ENCODE results near the gene TRPM3.

TRPM3 gene

DNA sequence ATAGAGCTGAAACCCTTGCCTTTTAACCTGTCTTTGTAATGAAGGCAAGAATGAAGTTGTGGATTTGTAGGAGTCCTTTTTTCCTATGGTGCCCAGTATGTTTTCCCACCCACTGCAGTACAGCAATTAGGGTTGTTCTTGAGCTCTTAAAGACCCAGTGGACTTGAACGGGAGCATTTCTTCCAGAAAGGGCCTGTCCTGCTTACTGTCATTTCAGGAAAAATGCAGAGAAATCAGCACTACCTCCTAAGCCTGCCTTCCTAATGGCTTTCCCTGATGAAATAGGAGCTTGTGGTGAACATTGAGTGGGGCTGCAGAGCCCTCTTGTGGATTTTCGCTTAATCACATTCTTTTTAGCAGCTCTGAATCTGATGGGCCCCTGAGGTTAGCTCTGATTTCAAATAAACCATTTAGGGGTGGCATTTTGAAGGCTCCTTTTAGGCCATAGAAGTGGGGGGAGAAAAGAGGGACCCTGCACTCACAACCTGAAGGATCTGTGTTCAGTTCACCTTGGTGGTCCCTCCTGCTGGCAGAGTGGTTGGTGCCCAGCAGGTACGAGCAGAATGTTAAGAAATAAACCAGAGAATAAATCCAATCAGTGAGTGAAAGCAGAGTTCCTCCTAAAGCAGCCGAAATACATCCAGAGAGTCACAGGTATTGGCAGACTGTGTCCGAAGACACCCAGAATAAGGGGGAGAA is 519.0 kb downstream of the TRPM3 start:
- DNase-seq = peak in 4 of 5 experiments; percentile 5 to 61 (median 14)

- DNase-seq = no peak
Measured at GRCh38 chr9:70601000-70601951, 520.1 kb downstream of the TRPM3 start.

GRCh38 chr9:70600506-70600905 is 520.9 kb downstream of the TRPM3 start:
- DNase-seq = peak in 1 of 5 experiments; percentile 22

DNA sequence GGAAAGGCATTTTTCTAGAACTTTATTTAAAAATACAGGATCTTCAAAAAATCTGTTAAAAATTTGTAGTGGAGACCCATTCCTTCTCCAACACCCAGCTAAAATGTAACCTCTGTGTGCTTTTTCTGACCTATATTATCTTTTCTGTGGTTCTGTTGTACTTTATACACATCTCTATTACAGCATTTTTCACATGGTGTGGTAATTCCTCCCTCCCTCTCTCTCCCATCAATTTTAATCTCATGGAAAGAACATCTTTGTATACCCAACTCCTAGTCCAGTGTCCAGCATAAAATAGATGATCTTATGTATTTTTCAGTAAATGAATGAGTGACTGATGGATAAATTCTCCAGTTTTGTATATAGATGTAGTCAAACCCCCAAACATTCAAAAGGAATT is 523.5 kb downstream of the TRPM3 start:
- DNase-seq = no peak

- no peak for DNase-seq
Measured at GRCh38 chr9:70595211-70595610, 526.2 kb downstream of the TRPM3 start.

- DNase-seq = no peak
Measured at GRCh38 chr9:70594386-70594944, 527.0 kb downstream of the TRPM3 start.

- DNase-seq = no peak
Measured at GRCh38 chr9:70593241-70593640, 528.2 kb downstream of the TRPM3 start.

DNA sequence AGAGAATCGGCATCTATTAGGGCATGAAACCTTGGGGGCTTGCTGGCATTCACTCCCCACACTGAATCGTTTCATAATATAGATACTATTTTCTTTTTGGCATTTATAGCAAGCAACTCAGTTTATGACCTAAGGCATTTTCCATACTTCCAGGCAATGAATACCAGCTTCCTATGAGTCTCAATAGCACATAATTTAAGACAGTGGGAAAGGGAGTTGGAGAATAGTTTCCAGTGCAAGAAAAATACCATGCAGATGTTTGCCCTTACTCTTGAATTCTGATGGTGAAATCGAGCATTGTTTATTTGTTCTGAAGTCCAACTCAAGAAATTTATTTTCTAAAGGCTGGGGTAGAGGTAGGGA is 531.1 kb downstream of the TRPM3 start:
- DNase-seq = no peak

- no peak for DNase-seq
Measured at GRCh38 chr9:70589571-70590314, 531.7 kb downstream of the TRPM3 start.

DNA sequence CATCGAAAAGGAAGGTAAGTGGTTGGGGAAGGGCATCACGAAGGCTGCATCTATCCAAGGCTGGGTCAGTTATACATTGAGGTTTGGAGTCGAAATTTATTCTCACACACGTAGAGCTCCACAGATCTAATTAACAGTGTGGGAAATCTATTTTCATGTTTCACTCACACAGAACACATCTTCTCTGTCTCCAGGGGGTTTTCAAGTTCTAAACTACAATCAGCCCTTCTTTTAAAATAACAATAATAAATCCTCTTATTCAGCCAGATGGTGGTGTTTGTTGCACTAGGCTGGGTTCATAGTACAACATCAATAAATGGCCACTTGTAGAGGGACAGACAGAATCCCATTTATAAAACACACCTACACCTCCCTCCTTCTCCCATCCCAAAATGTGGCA is 532.4 kb downstream of the TRPM3 start:
- no peak for DNase-seq

DNA sequence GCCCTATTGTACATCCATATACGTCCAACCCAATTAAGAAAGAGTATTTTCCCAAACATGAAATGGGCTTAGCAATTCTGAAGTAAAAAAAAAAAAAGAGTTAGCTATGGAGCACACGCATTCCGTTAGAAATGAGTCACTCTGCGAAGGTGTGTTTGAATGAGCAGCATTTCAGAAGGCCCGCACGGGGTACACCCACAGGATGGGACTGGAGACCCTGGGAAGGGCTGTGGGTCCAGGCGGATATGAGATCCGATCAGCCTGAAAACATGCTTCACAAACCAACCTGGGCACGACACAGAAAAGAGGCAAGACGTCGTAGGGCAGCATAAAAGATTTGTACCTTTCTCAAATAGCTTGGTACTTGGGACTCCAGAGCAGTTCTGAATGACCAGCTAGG is 533.0 kb downstream of the TRPM3 start:
- DNase-seq = no peak

DNA sequence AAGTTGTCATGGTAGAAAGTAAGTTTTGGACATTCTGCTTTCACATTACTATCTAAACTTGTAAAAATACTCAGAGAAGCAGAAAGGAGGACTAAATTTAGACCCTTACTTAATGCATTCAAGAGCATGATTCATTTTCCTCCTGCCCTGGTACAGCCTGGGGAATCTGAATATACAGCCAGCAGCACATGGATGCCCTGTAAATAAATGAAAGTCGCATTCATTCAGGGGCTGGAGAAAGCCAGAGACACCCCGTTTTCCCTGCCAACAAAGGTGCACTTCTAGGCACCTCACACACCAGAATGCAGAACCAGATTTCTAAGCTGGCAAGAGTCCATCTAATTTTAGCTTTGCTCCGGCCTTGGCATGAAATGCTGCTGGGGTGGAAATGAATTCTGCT is 534.2 kb downstream of the TRPM3 start:
- DNase-seq = no peak

DNA sequence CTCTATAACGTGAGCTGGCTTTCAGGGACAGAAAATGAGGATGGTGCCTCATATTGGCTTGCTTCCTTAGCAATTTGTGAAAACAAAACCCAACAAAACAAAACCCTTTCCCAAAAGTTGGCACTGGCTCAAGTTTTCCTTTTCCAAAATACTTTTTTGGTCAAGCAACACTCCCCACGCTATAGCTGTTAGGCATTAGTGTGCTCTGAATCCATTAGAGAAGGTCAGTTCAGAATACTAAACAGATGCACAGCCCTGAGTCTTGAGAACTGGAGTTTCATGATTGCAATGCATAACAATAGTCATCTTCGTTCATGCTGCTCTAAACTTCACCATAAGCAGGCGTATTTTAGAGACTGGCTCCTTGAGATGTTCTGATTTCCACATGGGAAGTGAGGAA is 534.9 kb downstream of the TRPM3 start:
- no peak for DNase-seq

DNA sequence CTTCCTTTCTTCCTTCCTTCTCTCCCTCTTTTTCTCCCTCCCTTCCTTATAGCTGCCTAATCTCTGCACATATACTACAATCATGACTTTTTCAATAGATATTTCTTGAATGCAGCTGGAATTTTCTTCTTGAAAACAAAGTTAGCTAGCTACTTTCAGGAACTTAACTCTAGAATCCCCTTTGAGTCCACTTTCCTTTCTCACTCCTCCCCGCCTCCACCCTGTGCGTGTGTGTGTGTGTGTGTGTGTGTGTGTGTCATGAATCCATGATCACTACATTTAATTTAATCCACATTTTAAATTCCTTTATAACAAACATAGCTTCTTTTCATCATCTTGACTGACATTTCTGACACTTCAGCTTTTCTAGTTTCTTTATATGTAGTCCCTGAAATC is 539.5 kb downstream of the TRPM3 start:
- DNase-seq = no peak

- DNase-seq = no peak
Measured at GRCh38 chr9:70581214-70581954, 540.0 kb downstream of the TRPM3 start.

GRCh38 chr9:70580606-70581195 is 540.7 kb downstream of the TRPM3 start:
- DNase-seq = no peak

DNA sequence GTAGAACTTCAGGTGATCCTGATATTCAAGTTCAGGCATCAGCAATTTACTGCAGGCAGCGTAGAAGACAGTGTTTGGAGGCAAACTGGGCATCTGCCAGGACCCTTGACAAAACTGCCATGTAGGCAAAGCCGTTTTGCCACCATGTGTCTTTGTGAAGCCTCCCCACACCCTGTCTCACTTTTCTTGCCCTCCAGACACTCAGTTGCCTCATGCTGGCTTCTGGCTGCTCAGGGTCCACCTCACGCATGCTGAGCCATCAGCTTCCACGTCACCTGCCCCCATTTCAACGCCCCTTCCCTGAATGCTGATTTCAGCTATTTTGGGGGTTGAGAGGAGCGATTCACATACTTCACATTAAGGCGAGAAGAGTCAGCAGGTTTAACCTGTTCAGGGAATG is 541.7 kb downstream of the TRPM3 start:
- no peak for DNase-seq

- no peak for DNase-seq
Measured at GRCh38 chr9:70578720-70579119, 542.7 kb downstream of the TRPM3 start.

DNA sequence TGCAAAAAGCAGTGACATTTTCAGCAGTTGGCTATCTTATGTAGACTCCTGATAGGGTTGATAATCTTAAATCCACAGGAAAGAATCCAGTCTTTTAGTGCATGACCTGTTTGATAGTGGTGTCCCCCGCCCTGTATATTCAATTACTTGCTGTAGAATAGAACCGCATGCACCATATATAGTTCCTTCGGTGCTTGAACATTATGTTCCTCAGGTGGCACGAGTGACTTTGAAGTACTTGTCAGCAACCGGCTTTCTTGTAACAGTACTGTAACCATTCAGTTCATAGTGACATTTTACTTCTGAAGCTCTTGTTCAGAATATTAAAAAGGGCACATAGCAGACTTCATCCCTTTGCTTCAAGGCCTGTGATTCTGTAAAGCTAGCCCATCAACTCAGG is 543.8 kb downstream of the TRPM3 start:
- no peak for DNase-seq

DNA sequence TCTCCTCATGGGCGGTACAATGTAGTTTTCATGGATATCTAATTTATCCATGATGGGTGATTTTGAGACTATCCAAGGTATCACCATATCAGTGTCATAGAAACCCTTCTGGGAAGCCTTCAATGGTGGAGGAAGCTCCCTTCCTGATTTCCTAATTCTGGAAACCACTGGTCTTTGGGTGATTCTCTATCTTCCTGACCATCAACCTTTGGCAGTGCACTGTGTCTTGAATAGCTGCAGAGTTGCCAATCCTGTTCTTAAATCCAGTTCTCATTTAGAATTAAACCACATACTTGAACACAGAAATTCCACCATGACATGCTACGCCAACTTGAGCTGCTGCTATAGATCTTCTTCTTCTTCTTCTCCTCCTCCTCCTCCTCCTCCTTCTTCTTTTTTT is 545.3 kb downstream of the TRPM3 start:
- no peak for DNase-seq

DNA sequence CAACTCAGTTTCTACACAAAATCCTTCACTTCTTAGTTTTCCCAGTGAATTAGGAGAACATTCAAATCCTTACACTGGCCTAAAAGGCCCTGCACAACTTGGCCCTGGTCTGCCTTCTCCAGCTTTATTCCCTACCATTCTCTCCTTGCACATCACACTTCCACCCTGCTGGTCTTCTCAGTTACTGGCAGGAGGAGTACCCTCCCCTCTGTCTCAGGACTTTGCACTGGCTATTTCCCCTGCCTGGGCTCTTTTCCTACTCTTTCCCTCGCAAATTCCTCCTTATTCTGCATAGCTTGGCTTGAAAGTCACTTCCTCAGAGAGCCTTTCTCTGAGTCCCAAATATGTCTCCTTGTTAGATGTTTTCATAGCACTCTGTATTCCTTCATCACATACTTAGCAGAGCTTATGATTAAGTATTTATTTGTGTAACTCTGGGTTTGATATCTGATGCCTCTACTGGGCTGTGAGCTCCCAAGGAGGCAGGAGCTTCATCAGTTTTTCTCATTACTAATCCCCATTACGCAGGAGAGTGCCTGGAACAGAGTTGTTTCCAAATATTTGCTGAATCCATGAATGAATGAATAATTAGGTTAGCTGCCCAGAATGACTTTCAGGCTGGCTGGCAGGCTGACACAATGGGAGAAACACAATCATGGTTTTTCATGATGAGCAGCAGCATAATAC is 547.1 kb downstream of the TRPM3 start:
- DNase-seq = no peak

Measured in T-helper 2 cell (primary cell).